NCI-H748 treated with DMSO at 0.1 percent for 48 hours (cell line): Measurements from ENCODE around the gene DNAH5.

ENCODE experiments used
- DNase-seq: peaks from one replicate; lab custom pipeline; 2025; lab: John Stamatoyannopoulos, UW

Gene DNAH5

DNA sequence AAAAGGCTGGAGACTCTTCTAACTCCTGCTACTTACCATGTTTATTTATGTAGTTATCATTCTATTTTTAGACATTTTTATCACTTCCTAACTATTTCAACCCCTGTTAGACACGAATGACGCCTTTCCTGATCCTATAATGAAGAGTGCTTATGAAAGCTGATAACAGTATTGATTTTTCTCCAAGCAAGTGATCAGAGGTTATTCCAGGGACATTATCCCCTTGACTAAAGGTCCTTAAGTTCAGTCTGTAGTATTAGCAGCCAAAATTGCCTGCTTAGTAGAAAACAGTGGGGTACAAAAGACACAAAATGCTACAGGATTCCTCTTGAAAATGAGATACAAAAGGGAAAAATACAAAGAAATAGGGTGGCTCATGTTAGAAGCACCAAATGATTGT is 235.6 kb downstream of the DNAH5 start:
- no peak for DNase-seq

DNA sequence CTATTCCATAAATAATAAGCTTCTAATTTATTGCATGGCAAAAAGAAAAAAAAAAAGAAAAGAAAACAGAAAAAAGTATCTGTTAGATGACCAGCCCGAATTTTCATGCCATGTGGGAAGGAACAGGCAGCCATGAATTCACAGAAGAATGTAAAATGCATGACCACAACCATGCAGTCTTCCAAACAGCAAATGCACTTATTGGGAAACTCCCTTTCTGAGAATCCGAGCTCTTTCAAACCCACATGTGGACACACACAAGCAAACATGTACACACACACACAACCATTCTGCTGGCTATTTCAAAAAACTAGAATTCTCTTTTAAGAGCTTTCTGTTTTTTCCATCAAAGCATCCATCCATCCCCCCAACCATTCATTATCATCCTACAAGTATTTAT is 236.1 kb downstream of the DNAH5 start:
- no peak for DNase-seq

DNA sequence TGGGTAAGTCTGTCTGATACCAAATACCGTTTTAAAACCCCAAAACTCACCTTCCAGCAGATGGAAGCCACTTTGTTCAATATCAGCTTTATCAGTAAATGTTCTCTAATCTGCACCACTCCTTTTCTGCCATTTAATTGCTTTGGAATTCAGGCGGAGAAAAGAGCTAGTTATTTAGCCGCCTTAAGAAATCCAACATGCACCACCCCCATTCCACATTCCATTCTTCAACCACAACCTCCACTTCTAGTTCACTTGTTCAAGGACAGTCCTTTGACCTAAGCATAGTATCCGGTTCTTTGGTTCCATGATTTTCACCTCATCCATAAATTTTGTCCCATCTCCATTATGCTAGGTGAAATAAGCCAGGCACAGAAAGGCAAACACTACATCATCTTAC is 240.1 kb downstream of the DNAH5 start:
- no peak for DNase-seq

DNA sequence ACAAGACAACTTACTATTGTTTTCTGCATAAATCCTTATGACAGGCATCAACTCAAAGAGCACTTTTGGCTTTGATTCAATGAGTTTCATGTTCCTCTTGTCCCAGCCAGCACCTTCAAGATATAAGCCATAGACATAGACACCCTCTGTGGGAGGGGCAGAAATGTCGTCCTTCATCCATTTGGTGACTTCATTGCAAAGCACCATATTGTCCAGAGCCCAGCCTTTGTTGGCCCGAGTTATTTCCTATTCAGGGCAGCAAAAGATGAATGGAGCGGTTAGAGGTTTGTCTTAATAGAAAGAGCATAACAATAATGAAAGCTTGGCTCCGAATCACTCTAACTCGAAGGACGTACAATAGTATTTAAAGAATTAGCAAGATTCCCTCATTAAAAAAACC is 243.9 kb downstream of the DNAH5 start:
- DNase-seq = no peak

DNA sequence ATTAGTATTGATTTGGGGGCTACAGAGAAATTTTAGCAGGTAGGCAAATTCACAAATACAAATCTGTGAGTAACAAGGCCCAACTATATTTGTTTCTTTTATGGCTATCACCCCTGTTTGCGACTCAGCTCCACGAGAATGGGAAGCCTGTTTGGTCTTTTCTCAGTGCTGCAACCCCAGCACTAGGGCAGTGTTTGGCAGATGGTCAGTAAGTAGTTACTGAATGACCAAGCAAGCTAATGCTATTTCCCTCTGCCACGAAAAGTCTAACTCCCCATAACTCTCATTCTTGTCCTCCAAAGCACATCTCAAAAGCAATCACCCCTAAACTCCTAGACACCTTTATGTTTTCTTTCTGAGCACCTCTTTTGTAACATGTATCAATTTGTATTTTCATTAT is 245.6 kb downstream of the DNAH5 start:
- no peak for DNase-seq

DNA sequence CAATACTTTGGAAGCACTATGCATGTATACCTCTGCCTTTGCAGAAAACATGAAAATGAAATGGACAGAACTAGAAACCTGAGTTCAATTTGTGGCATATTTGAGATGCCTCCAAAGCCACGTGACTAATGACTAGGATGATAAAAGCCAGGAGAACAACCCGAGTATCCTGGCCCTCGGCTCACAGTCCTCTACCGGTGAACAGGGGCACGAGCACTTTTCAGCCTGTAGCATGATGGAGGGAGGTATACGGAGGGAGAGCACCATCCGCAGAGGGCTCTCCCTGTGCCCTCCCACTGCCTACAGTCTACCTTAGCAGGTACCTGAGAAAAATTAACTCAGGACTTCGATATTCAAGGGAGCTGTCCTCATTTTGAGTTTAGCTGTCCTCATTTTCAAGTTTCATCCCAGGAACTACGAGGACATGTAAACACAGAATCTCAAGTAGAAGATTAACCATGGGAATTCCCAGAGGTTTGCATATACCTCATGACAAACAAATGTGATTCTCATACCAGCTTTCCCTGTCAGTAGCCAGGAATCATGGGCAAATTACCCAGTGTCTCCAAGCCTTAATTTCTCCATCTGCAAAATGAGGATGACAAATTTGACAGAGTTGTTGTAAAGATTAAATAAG is 249.3 kb downstream of the DNAH5 start:
- DNase-seq = no peak

DNA sequence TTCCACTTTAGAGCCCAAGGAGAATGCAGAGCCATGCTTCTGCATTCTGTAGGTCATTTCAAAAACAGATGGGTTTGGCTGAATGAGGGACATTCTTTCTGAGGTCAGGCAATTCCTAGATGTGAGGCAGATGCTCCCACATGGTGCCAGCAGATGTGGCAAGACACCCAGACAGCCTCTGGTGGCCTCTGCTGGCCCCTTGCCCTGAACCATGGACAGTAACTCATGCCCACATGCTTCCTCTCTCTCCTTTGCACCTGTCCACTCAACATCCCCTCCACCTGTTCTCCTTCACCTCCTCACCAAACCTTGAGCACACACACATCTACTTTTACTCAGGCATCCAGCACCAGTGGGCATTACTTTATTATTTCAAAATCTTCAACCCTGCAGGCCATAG is 252.3 kb downstream of the DNAH5 start:
- DNase-seq = no peak

DNA sequence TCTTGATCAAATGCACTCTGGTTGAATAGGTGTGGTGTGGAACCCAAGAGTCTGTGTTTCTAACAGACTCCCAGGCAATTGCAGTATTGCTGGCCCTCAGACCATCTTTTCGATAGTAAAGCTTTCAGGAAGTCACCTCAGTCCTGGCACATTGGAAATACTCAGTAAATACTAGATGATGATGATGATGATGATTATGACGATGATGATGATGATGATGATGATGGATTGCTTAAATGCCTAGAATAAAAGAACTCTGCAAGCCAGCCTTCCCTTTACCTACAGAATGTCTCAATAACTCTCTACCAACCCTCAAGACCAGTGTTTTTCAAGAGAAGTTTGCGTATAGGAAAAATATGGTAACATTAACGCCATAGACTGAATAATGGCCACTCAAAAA is 268.0 kb downstream of the DNAH5 start:
- no peak for DNase-seq

DNA sequence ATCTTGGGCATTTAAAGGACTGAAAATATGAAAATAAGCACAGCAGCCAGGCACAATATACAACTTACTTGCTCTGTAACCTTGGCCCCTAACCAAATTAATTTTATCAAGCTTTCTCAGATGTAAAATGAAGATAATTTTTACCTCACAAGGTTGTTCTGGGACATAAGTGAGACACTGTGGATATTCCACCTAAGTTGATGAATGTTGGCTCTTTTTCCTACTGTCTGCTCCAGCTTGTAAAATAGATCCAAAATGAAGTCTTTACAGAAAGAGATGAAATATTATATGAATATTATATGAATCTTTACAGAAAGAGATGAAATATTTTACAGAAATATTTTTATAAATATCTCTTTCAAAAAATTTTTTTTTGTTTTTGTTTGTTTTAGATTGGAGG is 270.1 kb downstream of the DNAH5 start:
- no peak for DNase-seq

DNA sequence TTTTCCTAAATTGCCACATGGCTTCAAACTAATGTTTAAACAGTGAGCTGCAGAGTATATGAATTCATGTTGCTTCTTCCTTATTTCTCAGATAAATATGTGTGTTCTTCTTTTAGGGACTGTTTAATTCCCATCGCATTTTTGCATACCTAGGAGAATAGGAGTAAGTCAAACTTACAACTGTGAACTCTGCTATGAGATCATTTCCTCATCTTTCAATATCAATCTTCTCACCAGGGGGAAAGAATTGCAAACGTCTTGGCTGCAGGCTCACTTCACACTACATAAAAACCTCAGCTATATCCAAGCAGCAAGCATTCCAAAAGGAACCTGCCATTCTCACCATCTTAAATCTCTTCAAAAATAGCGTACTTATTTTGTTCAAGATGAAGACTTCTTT is 271.0 kb downstream of the DNAH5 start:
- no peak for DNase-seq

DNA sequence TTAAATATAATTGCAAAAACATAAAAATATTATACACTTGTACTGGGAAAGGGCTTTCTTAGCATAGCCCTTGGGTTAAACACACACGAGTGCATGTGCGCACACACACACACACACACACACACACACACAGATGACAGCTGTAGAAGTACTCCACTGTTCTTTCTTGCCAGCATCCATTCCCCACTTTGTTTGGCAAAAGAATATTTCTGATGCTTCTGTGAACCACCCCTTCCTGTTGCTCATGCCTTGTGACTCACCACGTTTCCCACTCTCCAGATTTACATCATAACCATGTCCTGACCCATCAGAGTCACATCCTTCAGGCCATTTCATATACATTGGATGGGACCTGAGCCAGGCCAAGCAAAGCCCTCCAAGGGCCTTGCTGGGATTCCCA is 280.1 kb downstream of the DNAH5 start:
- DNase-seq = no peak

DNA sequence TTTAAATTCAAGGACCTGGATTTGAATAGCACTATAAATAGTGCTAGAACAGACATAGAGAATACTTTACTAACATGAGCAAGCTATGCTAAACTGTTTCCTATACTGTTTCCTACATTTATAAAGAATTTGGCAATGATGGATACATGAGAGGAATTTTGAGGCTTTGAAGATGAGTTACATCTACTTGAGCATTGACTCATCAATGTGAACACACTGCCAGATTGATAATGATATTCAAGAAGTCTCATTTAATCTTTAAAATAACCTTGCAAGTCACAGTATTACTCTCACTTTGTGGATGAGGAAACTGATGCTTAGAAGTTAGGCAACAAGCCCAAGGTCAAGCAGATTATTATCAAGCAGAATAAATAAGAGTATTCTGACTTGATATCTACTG is 281.9 kb downstream of the DNAH5 start:
- no peak for DNase-seq

DNA sequence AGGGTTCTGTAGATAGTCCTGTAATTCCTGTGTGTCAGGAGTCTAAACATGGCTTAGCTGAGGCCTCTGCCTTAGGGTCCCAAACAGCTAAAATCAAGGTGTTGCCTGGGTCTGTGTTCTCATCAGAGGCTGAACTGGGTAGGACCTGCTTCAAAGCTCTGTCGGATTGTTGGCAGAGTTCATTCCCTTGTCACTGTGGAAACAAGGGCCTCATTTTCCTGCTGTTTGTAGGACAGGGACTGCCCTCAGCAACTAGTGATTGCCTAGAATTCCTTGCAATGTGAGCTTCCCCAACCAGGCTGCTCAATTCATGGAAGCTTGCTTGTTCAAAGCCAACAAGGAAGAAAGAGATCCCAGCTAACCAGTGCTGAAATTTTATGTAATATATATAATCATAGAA is 283.2 kb downstream of the DNAH5 start:
- no peak for DNase-seq

DNA sequence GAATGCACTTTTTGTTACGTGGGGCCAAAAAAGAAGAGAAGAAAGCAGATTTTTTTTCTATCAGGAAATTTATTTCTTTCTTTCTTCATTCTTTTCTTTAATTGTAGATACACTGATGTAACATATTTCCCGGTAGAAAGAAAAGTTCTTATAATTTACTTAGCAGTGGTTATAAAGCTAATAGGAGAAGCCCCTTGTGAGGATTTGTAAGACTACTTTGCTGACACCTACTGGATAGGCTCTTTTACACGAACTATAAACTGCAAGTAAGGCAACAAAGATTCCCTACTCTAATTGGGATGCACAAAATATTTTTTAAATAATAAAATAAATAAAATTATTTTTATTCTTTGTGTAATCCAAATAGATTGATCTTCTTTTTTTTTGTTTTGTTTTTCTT is 284.4 kb downstream of the DNAH5 start:
- DNase-seq = no peak

DNA sequence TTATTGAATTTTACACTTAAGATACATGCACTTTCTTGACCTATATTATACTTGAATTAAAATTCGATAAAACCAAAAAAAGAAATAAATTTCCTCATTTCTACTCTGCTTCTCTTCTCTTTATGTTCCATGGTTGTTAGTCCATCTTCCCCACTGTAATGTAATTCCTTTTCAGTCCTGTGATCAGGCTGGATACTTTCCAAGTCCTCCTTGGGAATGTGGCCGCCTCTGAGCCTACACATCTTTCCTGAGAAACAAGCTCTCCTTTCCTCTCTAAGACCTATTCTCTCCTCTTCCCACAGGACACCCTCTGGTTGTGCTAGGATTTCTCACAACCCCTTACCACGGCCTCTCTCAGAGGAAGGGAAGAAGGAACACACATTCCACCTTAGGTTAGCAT is 285.1 kb downstream of the DNAH5 start:
- no peak for DNase-seq

DNA sequence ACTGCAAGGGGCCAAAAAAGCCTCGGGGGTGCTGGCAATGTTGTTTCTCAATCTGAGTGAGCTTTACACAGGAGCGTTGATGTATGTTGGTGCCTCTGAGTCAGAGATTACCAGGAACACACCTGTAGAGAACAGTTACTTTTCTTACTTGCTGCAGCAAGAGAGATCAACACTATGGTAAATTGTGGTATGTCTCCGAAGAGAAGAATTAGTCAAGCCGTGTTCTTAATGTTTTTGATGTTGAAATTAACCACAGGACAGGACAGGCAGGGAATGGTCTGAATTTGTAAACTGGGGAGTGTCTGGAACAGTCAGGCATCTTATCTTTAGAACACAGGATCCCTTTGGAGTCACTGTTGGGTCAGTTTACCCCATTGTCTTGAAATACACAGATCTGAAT is 285.7 kb downstream of the DNAH5 start:
- no peak for DNase-seq

DNA sequence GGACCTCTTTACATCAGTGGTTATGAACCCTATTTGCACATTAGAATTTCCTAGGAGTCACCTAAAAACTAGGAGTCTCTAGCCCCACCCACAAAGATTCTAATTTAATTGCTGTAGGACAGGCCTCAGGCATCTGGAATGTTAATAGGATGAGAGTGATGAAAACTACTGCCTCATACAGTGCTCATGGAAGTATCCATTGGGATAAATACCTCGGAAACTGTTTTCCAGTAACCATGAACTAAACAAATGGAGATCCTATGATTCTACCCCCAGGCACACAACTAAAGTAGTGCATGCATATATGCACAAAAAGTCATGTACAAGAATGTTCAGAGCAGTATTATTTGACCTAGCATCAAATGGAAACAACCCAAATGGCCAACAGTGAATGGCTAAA is 286.3 kb downstream of the DNAH5 start:
- no peak for DNase-seq

DNA sequence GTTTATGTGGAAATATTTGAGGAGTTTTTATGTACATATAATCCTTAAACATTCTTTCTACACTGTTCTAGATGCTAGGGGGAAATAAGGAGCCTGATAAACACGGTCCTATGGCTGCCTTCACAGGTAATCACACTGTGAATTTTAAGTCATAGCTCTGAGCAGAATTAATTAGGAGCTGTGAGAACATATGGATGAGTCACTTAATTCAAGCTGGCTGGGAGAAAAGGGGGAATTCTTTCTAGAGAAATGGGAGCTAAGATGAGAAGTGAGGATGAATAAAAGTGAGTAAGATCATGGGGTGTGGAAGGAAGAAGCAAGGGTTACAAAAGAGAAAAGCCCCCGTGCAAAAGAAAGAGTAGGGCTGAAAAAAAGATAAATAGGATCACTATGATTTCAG is 290.8 kb downstream of the DNAH5 start:
- DNase-seq = no peak

DNA sequence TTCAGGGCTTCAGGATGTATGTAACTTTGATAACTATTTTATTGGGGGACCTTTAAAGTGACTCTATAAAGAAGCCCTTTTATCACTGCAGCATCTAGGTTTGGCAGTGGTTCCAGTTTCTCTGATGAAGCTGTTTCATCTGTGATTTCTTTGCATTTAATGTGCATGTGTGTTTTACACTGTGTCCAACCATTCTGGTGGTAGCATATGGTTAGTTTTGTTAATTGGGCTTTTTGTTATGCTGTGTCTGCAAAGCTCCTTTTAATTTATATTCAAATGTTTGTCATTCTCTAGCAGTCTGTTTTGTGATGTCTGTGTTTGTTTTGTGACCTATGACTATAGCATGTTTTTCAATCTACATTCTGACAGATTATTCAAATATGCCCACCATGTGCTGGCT is 294.8 kb downstream of the DNAH5 start:
- no peak for DNase-seq

DNA sequence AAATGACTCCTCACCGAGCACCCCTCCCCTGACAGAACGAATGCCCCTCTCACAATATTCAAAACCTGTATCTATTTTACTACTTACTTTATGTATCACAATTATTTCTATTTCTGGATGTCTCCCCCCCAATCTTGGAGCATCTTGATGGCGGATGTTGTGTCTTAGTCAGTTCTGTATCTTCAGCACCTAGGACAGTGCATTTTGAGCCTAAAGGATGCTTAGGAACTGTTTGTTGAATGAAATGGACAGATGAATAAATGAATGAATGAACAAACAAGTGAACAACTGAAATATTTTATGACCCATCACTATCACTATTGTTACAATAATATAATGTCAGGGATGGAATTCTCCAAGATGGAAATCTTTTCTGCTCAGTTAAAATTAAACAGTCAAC is 295.7 kb downstream of the DNAH5 start:
- DNase-seq = no peak

DNA sequence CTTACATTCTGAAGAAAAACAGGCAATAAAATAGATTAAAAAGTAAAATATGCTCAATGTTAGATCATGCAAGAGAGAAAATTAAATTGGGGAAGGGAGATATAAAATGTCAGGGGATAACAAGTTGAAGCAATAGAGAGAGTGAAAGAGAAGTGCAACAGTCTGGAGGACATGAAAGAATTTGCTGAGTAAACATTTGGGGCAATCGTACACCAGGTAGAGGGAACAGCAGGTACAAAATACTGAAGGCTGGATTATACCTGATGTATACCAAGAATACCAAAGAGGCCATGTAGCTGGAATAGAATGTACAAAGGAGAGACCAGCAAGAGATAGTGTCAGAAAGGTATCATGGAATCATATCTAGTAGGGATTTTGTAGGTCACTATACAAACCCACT is 300.8 kb downstream of the DNAH5 start:
- DNase-seq = no peak

DNA sequence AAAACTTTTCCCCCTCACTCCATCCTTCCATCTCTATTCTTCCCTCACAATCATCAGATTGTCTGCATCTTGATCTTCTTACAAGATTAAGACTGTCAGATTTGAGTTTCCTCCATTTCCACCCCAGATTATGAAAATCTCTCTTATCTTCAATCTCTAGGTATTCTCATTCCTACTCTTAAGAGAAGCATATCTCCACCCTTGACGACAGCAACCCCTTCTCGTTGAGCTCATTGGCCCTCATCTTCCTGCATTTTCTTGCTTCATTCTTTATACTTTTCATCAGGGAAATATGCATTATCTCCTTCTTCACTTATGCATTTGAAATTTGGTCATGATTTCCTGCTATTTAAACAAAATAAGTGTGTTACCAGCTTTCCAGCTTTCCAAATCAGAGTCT is 301.3 kb downstream of the DNAH5 start:
- no peak for DNase-seq
